A549 (cell line): ENCODE data around the gene SH3PXD2B. TPM values are rescaled to one million over a fixed set of nuclear protein-coding genes. Genes with fewer than 3 reads are reported as not detected.
"Not testable (repeated sequence)": the region's sequence is repeated elsewhere in the genome, so short reads cannot be mapped to it uniquely, and the experiment has no call there.

ENCODE experiments used
- ATAC-seq, 2 experiments: fragments of 200-7000 bp in 1 of 2; fragments of >200 bp in 1 of 2; cut with Nextera tagmentation in 1 of 2; cut with Tn5 transposase in 1 of 2; 3 replicates each; pipeline versions ENCODE4 v1.8.0 to v1.9.1; 2018 to 2020; ENCODE audit warnings: mild to moderate bottlenecking in 1 of 2, moderate library complexity in 1 of 2
- CTCF ChIA-PET: fragments of 300-600 bp; sonication (Branson Sonifier 250); formaldehyde crosslinking; extraction: SDS; loops from one replicate; lab custom pipeline; 2021; ENCODE audit warnings: antibody characterized with exemption, inconsistent platforms; lab: Yijun Ruan, JAX
- POLR2A ChIA-PET: fragments of 350-600 bp; formaldehyde crosslinking; extraction: SDS; loops from one replicate; lab custom pipeline; 2021; ENCODE audit warnings: antibody characterized with exemption, inconsistent platforms; lab: Yijun Ruan, JAX
- DNase-seq, 2 experiments: peaks; one replicate each; pipeline versions ENCODE4 v3.0.0 to v3.0.0-alpha.2; 2011 to 2016; ENCODE audit warnings: low read depth in 1 of 2, low spot score in 1 of 2
- FAIRE-seq: peaks from 2 replicates; lab custom pipeline; 2011; peaks lifted over from hg19 to GRCh38; lab: Jason Lieb, UNC
- H3K27ac ChIP-seq, 2 experiments: fragments of >200 bp; sonication (Bioruptor Twin); formaldehyde crosslinking; 3 replicates each; pipeline ENCODE4 v1.5.1; 2016 to 2017
- H3K4me1 ChIP-seq: fragments of >200 bp; sonication (Bioruptor Twin); formaldehyde crosslinking; 3 replicates; pipeline ENCODE4 v1.6.1; 2016
- H3K4me2 ChIP-seq: fragments of >200 bp; sonication (Bioruptor Twin); formaldehyde crosslinking; 3 replicates; pipeline ENCODE4 v1.6.1; 2016
- H3K4me3 ChIP-seq: fragments of >200 bp; sonication (Bioruptor Twin); formaldehyde crosslinking; 3 replicates; pipeline ENCODE4 v1.5.1; 2016
- H3K9me3 ChIP-seq: fragments of >200 bp; sonication (Bioruptor Twin); formaldehyde crosslinking; 3 replicates; pipeline ENCODE4 v1.6.1; 2016
- BHLHE40 ChIP-seq: IDR thresholded peaks from 2 replicates; pipeline ENCODE4 v1.6.1; 2012; ENCODE audit warnings: low read depth, low read length, inconsistent platforms
- EHF ChIP-seq: fragments of 250-450 bp; sonication (Bioruptor Pico); IDR thresholded peaks from 2 replicates; pipeline ENCODE4 v1.5.0; 2020; ENCODE audit warnings: mild to moderate bottlenecking
- ESRRA ChIP-seq: fragments of 150-350 bp; IDR thresholded peaks from 2 replicates; pipeline ENCODE4 v1.6.1; 2014; ENCODE audit warnings: mild to moderate bottlenecking, low read length, borderline replicate concordance
- FOXS1 ChIP-seq: fragments of 250-450 bp; sonication (Bioruptor Pico); IDR thresholded peaks from 2 replicates; pipeline ENCODE4 v1.5.0; 2020; ENCODE audit warnings: mild to moderate bottlenecking, moderate library complexity
- HDAC2 ChIP-seq: fragments of 200-600 bp; sonication (generic); IDR thresholded peaks from 2 replicates; pipeline ENCODE4 v1.6.1; 2016
- HEYL ChIP-seq: fragments of 250-450 bp; sonication (Bioruptor Pico); IDR thresholded peaks from 2 replicates; pipeline ENCODE4 v1.8.0; 2021; ENCODE audit warnings: mild to moderate bottlenecking, moderate library complexity
- HMGXB4 ChIP-seq: fragments of 250-450 bp; sonication (Bioruptor Pico); IDR thresholded peaks from 2 replicates; pipeline ENCODE4 v1.5.0; 2021; ENCODE audit warnings: mild to moderate bottlenecking, moderate library complexity, borderline replicate concordance
- PBX3 ChIP-seq: IDR thresholded peaks from 2 replicates; pipeline ENCODE4 v1.6.1; 2012
- RAD21 ChIP-seq, 2 experiments: fragments of >200 bp in 1 of 2; sonication (Bioruptor Twin) in 1 of 2; formaldehyde crosslinking in 1 of 2; IDR thresholded peaks in 1 of 2; conservative IDR thresholded peaks in 1 of 2; 2 replicates in 1 of 2; 3 replicates in 1 of 2; pipeline ENCODE4 v1.6.1; 2012 to 2018; ENCODE audit warnings: inconsistent platforms in 1 of 2
- RCOR1 ChIP-seq: fragments of 150-350 bp; IDR thresholded peaks from 2 replicates; pipeline ENCODE4 v1.6.1; 2014; ENCODE audit warnings: antibody characterized with exemption, low read length, low read depth
- USF2 ChIP-seq: fragments of 450-650 bp; IDR thresholded peaks from 2 replicates; pipeline ENCODE4 v1.6.1; 2014; ENCODE audit warnings: antibody characterized with exemption
- ZC3H11A ChIP-seq: fragments of 450-650 bp; IDR thresholded peaks from 2 replicates; pipeline ENCODE4 v1.6.1; 2014; ENCODE audit warnings: antibody characterized with exemption, mild to moderate bottlenecking
- ZSCAN20 ChIP-seq: fragments of 250-450 bp; sonication (Bioruptor Pico); IDR thresholded peaks from 2 replicates; pipeline ENCODE4 v1.8.0; 2022; ENCODE audit warnings: mild to moderate bottlenecking, moderate library complexity
- WGBS: methylation state at CpG from one replicate; pipeline ENCODE4 v1.1.6; 2017; ENCODE audit errors: missing lambda C conversion rate; 5-methylcytosine and 5-hydroxymethylcytosine counted together
- polyA plus RNA-seq, 4 experiments: library from polyadenylated mRNA; depleted of rRNA in 3 of 4; stranded (reverse); fragments of >200 nt; fragmentation: RNase III in 1 of 4; extraction: RNeasy Plus Mini Kit Qiagen cat#74134 plus additional on column Dnase treatment in 1 of 4; gene quantifications; 2 replicates in 3 of 4; 3 replicates in 1 of 4; pipeline ENCODE4 v1.2.3, GENCODE V29; 2011 to 2017

SH3PXD2B gene
- polyA plus RNA-seq, 2 of the 4 experiments (the other 2 are of a cell fraction) = 15.1 to 15.5 TPM

GRCh38 chr5:172335721-172336120 lies 118.6 kb downstream of the SH3PXD2B start:
- WGBS = 82% methylated on average over 4 of the region's 4 CpGs

GRCh38 chr5:172334641-172335040 lies 119.7 kb downstream of the SH3PXD2B start:
- ChIA-PET POLR2A (no interaction called here), CTCF (interaction anchor here (0.9 to 2.5 kb wide), 3 partner anchors 12 to 49 kb away, joined by 3 to 6 read pairs (median 3); no protein-coding TSS in a partner anchor)
- ATAC-seq (no peak), FAIRE-seq (no peak), DNase-seq (no peak)
- 96% methylated on average over 9 of the region's 9 CpGs for WGBS
- Histone ChIP-seq H3K9me3 (no peaks in the 10 kb centered on the region), H3K27ac (no peak overlapping the region), H3K4me2 (no peak overlapping the region), H3K4me3 (no peak overlapping the region), H3K4me1 (no peaks in the 10 kb centered on the region)
- TF ChIP-seq USF2 = no peak
- no peak for TF ChIP-seq EHF (CRISPR knock-in tag)
- TF ChIP-seq BHLHE40 = no peak
- TF ChIP-seq FOXS1 (CRISPR knock-in tag) = no peak
- TF ChIP-seq ESRRA = no peak
- TF ChIP-seq HMGXB4 (CRISPR knock-in tag) = no peak

More at GRCh38 chr5:172335721-172336120, 118.6 kb downstream of the SH3PXD2B start:
- Histone ChIP-seq H3K4me3 (no peak overlapping the region), H3K27ac (no peak overlapping the region), H3K9me3 (no peaks in the 10 kb centered on the region), H3K4me2 (no peak overlapping the region), H3K4me1 (no peaks in the 10 kb centered on the region)
- ChIA-PET POLR2A (no interaction called here), CTCF (interaction anchor here (0.6 to 1.6 kb wide), 5 partner anchors 12 to 1445 kb away, joined by 3 to 5 read pairs (median 3); no protein-coding TSS in a partner anchor)
- DNase-seq (no peak), ATAC-seq (no peak; a peak in 1 of 6 replicates), FAIRE-seq (no peak)
- no peak for TF ChIP-seq PBX3
- TF ChIP-seq HDAC2 = no peak
- TF ChIP-seq ZC3H11A = no peak
- no peak for TF ChIP-seq HEYL (CRISPR knock-in tag)
- no peak for TF ChIP-seq ZSCAN20 (CRISPR knock-in tag)

GRCh38 chr5:172334196-172334595 lies 120.1 kb downstream of the SH3PXD2B start:
- WGBS = 87% methylated on average over 8 of the region's 8 CpGs
- Histone ChIP-seq H3K9me3 (no peaks in the 10 kb centered on the region), H3K27ac (no peak overlapping the region), H3K4me3 (no peak overlapping the region), H3K4me2 (no peak overlapping the region), H3K4me1 (no peaks in the 10 kb centered on the region)
- TF ChIP-seq RAD21 (conservative IDR thresholded peaks at IDR 0.05 in 1 of 2, IDR thresholded peaks at IDR 0.05 in 1 of 2) (peak in 1 of 2 experiments; percentile 5; a peak in 1 of 5 replicates), PBX3 (no peak), RCOR1 (no peak)
- ChIA-PET CTCF (interaction anchor here (0.8 to 2.5 kb wide), 4 partner anchors 12 to 78 kb away, joined by 3 to 6 read pairs (median 3); no protein-coding TSS in a partner anchor), POLR2A (no interaction called here)
- FAIRE-seq (no peak), DNase-seq (peak in 1 of 2 experiments; percentile 30), ATAC-seq (peak in 1 of 2 experiments; percentile 53; a peak in 3 of 6 replicates)

GRCh38 chr5:172326901-172327300 lies 127.4 kb downstream of the SH3PXD2B start:
- ATAC-seq, DNase-seq, H3K9me3 ChIP-seq, H3K4me2 ChIP-seq, POLR2A ChIA-PET, H3K27ac ChIP-seq, H3K4me3 ChIP-seq, H3K4me1 ChIP-seq, FAIRE-seq: not testable (repeated sequence)
- CTCF ChIA-PET = interaction anchor here (0.6 to 1.0 kb wide), 2 partner anchors 58 to 124 kb away, joined by 3 to 4 read pairs; no protein-coding TSS in a partner anchor
- 87% methylated on average over 13 of the region's 13 CpGs for WGBS
